Astrocyte (in vitro differentiated cells and primary cell): ENCODE data around the gene LSM10.

ENCODE experiments used
- EZH2 ChIP-seq: IDR thresholded peaks from 2 replicates; pipeline ENCODE4 v1.6.1; 2012; ENCODE audit warnings: mild to moderate bottlenecking, low read length, inconsistent platforms; ENCODE audit not compliant: insufficient read depth
- TF ChIP-seq, protein P1 (sequence below): IDR thresholded peaks from 2 replicates; pipeline ENCODE4 v1.5.1; 2011; ENCODE audit warnings: low read depth, mild to moderate bottlenecking, inconsistent platforms, low read length, moderate library complexity; ENCODE audit not compliant: insufficient read depth

- TF ChIP-seq, protein P1, sequence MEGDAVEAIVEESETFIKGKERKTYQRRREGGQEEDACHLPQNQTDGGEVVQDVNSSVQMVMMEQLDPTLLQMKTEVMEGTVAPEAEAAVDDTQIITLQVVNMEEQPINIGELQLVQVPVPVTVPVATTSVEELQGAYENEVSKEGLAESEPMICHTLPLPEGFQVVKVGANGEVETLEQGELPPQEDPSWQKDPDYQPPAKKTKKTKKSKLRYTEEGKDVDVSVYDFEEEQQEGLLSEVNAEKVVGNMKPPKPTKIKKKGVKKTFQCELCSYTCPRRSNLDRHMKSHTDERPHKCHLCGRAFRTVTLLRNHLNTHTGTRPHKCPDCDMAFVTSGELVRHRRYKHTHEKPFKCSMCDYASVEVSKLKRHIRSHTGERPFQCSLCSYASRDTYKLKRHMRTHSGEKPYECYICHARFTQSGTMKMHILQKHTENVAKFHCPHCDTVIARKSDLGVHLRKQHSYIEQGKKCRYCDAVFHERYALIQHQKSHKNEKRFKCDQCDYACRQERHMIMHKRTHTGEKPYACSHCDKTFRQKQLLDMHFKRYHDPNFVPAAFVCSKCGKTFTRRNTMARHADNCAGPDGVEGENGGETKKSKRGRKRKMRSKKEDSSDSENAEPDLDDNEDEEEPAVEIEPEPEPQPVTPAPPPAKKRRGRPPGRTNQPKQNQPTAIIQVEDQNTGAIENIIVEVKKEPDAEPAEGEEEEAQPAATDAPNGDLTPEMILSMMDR = peak; percentile 81
- no peak for TF ChIP-seq EZH2
Observed at GRCh38 chr1:36369061-36369861, 28.4 kb downstream of the LSM10 start.
